GM12878 (cell line): ENCODE measurements around the gene CLPTM1.

ENCODE experiments used
- BCL11A ChIP-seq: IDR thresholded peaks from 2 replicates; pipeline ENCODE4 v1.6.1; 2011; ENCODE audit warnings: low read depth, low read length
- CREB1 ChIP-seq: IDR thresholded peaks from 2 replicates; pipeline ENCODE4 v1.6.1; 2012; ENCODE audit warnings: low read depth, mild to moderate bottlenecking, inconsistent platforms
- ETV6 ChIP-seq, 2 experiments: fragments of 450-650 bp in 1 of 2; IDR thresholded peaks in 1 of 2; conservative IDR thresholded peaks in 1 of 2; 2 replicates each; pipeline ENCODE4 v1.6.1; 2014; ENCODE audit warnings: antibody characterized with exemption in 1 of 2, borderline replicate concordance in 1 of 2, low read depth in 1 of 2, mild to moderate bottlenecking in 1 of 2, moderate library complexity in 1 of 2
- TF ChIP-seq, protein P1 (sequence below), 3 experiments: IDR thresholded peaks in 2 of 3; conservative IDR thresholded peaks in 1 of 3; 2 replicates each; pipeline ENCODE4 v1.5.1; 2011; ENCODE audit warnings: low read depth in 3 of 3, low read length in 3 of 3, mild to moderate bottlenecking in 3 of 3, control low read depth in 2 of 3, moderate library complexity in 2 of 3, inconsistent platforms in 1 of 3, mixed read lengths in 1 of 3; ENCODE audit not compliant: control insufficient read depth in 2 of 3, insufficient read depth in 1 of 3; ENCODE audit errors: extremely low read depth in 1 of 3
- TF ChIP-seq, protein P2 (sequence below): IDR thresholded peaks from 2 replicates; pipeline ENCODE4 v1.6.1; 2012; ENCODE audit warnings: improper control_type of control experiment, low read depth, low read length; ENCODE audit not compliant: insufficient replicate concordance
- TF ChIP-seq, protein P3 (sequence below): fragments of 450-650 bp; IDR thresholded peaks from 2 replicates; pipeline ENCODE4 v1.6.1; 2016; ENCODE audit warnings: mild to moderate bottlenecking

DNA sequence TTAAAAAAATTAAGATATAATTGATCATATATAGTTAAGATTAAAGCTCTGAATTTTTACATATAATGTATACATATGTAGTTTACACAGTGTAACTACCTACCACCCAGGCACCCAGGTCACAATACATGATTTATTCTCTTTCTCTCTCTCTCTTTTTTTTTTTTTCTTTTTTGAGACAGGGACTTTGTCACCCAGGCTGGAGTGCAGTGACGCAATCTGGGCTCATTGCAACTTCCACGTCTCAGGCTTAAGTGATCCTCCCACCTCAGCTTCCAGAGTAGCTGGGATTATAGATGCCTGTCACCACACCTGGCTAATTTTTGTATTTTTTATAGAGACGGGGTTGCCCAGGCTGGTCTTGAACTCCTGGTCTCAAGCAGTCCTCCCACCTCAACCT is 64.9 kb downstream of the CLPTM1 start:
- TF ChIP-seq CREB1 = no peak
- TF ChIP-seq ETV6 (conservative IDR thresholded peaks at IDR 0.05 in 1 of 2, IDR thresholded peaks at IDR 0.05 in 1 of 2; ENCODE audit: borderline replicate concordance in 1 of 2, low read depth in 1 of 2) = no peak
- no peak for TF ChIP-seq BCL11A
- TF ChIP-seq, protein P1, sequence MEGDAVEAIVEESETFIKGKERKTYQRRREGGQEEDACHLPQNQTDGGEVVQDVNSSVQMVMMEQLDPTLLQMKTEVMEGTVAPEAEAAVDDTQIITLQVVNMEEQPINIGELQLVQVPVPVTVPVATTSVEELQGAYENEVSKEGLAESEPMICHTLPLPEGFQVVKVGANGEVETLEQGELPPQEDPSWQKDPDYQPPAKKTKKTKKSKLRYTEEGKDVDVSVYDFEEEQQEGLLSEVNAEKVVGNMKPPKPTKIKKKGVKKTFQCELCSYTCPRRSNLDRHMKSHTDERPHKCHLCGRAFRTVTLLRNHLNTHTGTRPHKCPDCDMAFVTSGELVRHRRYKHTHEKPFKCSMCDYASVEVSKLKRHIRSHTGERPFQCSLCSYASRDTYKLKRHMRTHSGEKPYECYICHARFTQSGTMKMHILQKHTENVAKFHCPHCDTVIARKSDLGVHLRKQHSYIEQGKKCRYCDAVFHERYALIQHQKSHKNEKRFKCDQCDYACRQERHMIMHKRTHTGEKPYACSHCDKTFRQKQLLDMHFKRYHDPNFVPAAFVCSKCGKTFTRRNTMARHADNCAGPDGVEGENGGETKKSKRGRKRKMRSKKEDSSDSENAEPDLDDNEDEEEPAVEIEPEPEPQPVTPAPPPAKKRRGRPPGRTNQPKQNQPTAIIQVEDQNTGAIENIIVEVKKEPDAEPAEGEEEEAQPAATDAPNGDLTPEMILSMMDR (IDR thresholded peaks at IDR 0.05 in 2 of 3, conservative IDR thresholded peaks at IDR 0.05 in 1 of 3; ENCODE audit: control insufficient read depth in 2 of 3, extremely low read depth in 1 of 3, insufficient read depth in 1 of 3, low read depth in 3 of 3, low read length in 3 of 3) = no peak
- TF ChIP-seq, protein P2, sequence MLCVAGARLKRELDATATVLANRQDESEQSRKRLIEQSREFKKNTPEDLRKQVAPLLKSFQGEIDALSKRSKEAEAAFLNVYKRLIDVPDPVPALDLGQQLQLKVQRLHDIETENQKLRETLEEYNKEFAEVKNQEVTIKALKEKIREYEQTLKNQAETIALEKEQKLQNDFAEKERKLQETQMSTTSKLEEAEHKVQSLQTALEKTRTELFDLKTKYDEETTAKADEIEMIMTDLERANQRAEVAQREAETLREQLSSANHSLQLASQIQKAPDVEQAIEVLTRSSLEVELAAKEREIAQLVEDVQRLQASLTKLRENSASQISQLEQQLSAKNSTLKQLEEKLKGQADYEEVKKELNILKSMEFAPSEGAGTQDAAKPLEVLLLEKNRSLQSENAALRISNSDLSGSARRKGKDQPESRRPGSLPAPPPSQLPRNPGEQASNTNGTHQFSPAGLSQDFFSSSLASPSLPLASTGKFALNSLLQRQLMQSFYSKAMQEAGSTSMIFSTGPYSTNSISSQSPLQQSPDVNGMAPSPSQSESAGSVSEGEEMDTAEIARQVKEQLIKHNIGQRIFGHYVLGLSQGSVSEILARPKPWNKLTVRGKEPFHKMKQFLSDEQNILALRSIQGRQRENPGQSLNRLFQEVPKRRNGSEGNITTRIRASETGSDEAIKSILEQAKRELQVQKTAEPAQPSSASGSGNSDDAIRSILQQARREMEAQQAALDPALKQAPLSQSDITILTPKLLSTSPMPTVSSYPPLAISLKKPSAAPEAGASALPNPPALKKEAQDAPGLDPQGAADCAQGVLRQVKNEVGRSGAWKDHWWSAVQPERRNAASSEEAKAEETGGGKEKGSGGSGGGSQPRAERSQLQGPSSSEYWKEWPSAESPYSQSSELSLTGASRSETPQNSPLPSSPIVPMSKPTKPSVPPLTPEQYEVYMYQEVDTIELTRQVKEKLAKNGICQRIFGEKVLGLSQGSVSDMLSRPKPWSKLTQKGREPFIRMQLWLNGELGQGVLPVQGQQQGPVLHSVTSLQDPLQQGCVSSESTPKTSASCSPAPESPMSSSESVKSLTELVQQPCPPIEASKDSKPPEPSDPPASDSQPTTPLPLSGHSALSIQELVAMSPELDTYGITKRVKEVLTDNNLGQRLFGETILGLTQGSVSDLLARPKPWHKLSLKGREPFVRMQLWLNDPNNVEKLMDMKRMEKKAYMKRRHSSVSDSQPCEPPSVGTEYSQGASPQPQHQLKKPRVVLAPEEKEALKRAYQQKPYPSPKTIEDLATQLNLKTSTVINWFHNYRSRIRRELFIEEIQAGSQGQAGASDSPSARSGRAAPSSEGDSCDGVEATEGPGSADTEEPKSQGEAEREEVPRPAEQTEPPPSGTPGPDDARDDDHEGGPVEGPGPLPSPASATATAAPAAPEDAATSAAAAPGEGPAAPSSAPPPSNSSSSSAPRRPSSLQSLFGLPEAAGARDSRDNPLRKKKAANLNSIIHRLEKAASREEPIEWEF = no peak
- TF ChIP-seq, protein P3, sequence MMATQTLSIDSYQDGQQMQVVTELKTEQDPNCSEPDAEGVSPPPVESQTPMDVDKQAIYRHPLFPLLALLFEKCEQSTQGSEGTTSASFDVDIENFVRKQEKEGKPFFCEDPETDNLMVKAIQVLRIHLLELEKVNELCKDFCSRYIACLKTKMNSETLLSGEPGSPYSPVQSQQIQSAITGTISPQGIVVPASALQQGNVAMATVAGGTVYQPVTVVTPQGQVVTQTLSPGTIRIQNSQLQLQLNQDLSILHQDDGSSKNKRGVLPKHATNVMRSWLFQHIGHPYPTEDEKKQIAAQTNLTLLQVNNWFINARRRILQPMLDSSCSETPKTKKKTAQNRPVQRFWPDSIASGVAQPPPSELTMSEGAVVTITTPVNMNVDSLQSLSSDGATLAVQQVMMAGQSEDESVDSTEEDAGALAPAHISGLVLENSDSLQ = no peak
